ENCODE results near the gene TSPOAP1.

The TSPOAP1 gene

GRCh38 chr17:58330997-58331814, 2.6 kb upstream of the TSPOAP1 start:
- in situ Hi-C loops (cut with HindIII; ENCODE audit: low sequenced_read_pairs), result no loop called here

- in situ Hi-C loops (cut with HindIII; ENCODE audit: low sequenced_read_pairs), result no loop called here
These were observed 2.0 kb upstream of the TSPOAP1 start for GRCh38 chr17:58330538-58330996.

DNA sequence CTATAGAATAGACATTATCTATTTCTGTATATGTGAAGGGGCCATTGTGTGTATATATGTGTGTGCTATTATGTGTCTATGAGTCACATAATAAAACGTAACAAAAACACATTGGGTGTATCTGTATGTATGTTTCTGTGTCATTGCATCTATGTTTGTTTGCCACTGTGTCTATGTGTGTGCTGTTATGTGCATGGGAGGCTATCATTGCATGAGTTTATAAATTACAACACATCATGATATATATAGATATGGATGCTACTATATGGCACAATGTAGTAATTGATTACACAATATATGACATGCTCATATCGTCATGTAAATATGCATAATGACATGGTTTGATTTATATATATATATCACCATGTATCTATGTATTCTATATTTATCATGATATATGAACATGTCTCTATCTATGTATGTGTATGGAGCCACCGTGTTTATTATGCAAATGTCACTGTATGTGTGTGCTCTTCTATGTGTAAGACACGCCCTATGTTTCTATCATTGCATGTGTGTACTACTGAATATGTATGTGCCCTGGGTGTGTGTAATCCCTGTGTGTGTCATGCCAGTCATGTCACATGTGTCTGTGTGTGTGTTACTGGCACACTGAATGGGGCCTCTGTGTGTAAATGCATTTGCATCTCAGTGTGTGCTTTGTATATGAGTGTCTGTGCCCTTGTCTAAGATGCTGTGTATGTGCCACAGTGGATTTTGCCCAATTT, 1.4 kb upstream of the TSPOAP1 start:
- in situ Hi-C loops (cut with HindIII; ENCODE audit: low sequenced_read_pairs), result no loop called here

DNA sequence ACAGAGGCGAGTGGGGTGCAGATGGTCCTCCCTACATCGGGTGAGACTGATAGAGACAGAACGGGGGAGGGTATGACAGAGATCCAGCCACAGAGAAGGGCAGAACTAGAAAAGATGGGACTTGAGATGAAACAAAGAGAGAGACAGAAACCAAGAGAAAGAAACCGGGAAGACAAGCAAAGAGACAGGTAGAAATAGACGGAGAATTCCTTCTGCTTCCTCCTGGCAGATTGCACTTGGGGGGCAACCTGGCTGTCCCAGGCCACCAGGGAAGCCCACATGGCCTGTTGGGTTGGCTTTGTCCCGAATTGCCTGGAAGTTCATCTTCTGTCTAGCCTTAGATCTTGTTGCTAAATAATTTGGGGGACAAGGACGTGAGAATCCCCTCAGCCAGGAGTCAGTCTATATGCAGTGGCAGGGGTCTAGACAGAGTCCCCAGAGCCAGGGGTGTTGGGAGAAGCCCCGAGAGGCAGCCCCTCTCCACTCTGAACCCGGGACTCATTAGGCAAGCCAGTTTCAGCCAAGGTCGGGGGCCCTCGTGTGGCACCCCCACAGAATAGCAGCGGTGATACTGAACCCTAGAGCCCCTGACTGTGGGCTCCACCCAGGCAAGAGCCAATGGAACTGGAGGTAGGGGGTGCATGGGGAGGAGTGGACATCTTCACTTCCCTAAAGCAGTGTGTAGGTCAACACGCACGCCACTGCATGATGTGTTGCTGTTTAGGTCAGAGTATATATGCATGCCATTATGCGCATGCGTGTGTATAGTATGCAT, 627 bp upstream of the TSPOAP1 start:
- in situ Hi-C loops (cut with HindIII; ENCODE audit: low sequenced_read_pairs), result no loop called here

GRCh38 chr17:58327363-58328194, 1.0 kb downstream of the TSPOAP1 start:
- in situ Hi-C loops (cut with HindIII; ENCODE audit: low sequenced_read_pairs), result no loop called here

GRCh38 chr17:58326609-58327362, 1.8 kb downstream of the TSPOAP1 start:
- in situ Hi-C loops (cut with HindIII; ENCODE audit: low sequenced_read_pairs), result no loop called here

- in situ Hi-C loops (cut with HindIII; ENCODE audit: low sequenced_read_pairs), result no loop called here
These were observed 2.6 kb downstream of the TSPOAP1 start for GRCh38 chr17:58325976-58326468.

DNA sequence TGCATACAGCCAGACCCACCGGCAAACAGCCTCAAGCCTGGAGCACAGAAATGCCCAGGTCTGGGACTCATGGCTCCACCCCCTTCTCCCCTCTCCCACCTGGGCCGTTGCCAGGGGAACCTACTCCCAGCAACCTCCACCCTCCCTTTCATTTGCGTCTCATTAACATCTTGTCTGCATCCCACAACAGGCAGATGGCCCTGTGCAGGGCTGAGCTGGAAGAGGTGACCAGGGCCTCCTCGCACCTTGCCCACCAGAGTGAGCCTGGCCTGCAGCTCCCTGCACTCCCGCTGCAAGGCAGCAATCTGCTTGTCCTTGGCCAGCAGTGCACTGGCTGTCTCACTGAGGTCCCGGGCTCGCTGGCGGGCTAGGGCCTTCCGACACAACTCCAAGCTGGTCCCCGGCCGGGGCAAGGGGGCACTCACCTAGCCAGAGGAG, 3.3 kb downstream of the TSPOAP1 start:
- in situ Hi-C loops (cut with HindIII; ENCODE audit: low sequenced_read_pairs), result no loop called here

GRCh38 chr17:58324409-58325288, 3.9 kb downstream of the TSPOAP1 start:
- in situ Hi-C loops (cut with HindIII; ENCODE audit: low sequenced_read_pairs), result no loop called here

GRCh38 chr17:58324056-58324408, 4.6 kb downstream of the TSPOAP1 start:
- in situ Hi-C loops (cut with HindIII; ENCODE audit: low sequenced_read_pairs), result no loop called here

GRCh38 chr17:58323366-58324055, 5.1 kb downstream of the TSPOAP1 start:
- in situ Hi-C loops (cut with HindIII; ENCODE audit: low sequenced_read_pairs), result no loop called here

DNA sequence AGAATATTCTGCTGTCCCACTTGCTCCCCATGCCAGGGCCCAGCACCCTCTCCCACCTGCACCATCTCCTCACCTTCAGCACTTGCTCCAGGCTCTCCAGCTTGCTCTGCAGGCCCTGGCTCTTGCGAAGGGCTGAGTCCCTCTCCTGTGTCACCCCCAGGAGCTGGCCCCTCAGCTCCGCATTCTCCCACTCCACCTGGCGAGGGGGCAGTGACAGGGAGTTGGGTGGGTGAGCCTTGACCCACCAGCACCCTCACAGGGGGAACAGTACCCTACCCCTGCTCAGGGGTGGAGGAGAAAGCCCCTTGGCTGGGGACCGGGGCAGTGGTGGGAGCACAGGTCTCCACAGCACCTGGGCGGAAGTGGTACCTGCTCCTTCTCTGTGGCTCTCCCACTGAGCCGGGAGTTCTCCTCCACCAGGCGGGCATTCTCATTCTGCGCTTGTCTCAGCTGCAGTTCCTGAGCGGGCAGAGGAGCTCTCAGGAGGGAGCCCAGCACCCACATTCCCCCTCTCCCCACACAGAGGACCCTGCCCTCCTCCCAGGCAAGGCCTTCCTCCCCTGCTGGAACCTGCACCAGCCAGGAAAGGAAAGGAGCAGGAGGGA, 5.9 kb downstream of the TSPOAP1 start:
- in situ Hi-C loops (cut with HindIII; ENCODE audit: low sequenced_read_pairs), result no loop called here

DNA sequence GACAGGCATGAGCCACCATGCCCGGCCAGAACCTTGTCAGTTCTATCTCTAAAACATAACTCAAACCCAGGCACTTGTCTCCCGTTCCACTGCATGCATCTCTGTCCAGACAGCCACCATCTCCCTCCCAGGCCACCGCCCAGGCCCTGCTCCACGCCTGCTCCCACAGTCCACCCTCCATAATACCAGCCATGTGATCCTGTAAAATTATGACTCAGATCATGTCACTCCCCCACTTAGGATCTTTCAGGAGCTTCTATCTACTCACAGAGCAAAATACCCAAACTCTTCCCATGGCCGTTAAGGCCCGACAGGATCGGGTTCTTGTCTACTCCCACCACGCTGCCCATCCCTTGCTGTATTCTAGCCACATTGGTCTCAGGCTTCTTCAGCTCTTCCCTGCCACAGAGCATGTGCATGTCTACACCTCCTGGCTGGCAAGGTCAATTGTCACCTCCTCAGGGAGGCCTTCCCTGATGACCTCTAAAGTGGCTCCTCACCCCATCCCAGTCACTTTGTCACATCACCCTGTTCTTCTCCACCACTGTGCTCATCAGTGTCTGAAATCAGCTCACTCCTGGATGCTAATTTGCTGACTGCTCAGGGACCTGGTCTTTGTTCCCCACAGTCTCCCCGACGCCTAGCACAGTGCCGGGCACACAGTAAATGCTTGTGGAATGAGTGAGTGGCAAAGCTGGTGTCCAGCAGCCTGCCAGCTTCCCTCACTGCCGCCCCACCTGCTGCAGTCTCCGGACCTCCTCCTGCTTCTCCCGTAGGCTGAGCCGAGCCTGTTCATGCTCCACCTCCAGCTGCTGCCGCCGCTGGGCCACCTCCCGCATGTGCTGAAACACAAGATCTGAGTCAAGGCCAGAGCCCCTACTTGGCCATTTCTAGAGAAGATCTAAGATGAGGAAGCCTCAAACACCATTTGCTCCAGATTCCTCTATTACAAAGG, 6.7 kb downstream of the TSPOAP1 start:
- in situ Hi-C loops (cut with HindIII; ENCODE audit: low sequenced_read_pairs), result no loop called here

GRCh38 chr17:58320570-58321323, 7.8 kb downstream of the TSPOAP1 start:
- in situ Hi-C loops (cut with HindIII; ENCODE audit: low sequenced_read_pairs), result no loop called here

DNA sequence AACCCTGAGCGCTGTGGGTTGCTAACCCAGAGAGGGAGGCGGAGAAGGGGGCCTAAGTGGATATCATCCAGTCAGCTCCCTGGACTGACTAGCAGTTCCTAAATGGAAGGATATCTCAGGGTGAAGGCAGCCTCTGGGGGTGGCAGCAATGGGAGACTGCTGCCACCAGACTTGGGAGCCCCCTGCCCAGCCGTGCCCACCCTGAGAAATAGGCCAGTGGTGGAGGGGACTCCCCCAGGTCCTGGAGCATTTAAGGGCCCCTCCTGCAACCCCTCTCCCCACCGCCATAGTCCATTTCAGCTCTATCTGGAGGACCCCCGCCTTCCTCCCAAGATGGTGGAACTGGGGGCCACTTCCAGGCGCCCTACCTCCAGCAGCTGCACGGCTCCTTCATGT, 8.4 kb downstream of the TSPOAP1 start:
- in situ Hi-C loops (cut with HindIII; ENCODE audit: low sequenced_read_pairs), result no loop called here
